NCI-H460 (cell line): ENCODE data around the gene LRIT2. TPM values are rescaled to one million over a fixed set of nuclear protein-coding genes. Genes with fewer than 3 reads are reported as not detected.

ENCODE experiments used
- DNase-seq: peaks from one replicate; pipeline ENCODE4 v3.0.0-alpha.2; 2016; ENCODE audit warnings: low read depth; ENCODE audit errors: extremely low read depth
- total RNA-seq: library from RNA; depleted of rRNA; stranded (reverse); fragments of >200 nt; shearing (Covaris generic); gene quantifications from 2 replicates; pipeline ENCODE4 v1.2.3, GENCODE V29; 2014

LRIT2 gene
- total RNA-seq, 1 experiment from 2014 or later, result not detected

DNA sequence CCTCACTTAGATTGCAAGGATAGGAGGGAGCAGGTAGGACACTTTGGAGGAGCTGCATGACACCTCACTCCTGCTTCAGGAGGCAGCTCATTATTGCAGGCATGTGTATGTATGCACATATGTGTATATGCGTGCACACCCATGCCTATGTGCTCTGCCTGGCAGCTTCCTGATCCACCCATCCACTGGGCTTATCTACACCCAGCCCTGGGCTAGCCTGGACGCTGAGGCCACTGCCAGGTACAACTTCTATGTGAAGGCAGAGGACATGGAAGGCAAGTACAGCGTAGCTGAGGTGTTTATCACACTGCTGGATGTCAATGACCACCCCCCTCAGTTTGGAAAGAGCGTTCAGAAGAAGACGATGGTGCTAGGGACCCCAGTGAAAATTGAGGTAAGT is 13.3 kb downstream of the LRIT2 start:
- DNase-seq, result no peak

DNA sequence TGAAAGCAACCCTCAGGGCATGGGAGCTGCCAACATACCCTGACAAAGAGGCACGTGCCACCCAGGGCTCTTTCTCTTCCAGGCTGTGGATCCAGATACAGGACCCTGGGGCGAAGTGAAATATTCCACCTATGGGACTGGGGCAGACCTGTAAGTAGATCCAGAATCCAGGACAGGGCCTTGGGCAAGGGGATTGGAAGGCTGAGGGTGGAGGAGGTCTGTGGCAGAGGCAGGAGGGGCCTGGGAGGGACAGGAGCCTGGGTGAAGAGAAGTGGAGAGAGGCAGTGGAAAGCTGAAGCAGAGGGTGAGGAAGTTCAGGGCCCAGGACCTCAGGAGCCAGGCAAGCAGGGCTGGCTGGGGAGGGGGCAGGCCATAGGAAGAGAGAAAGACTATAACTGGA is 13.8 kb downstream of the LRIT2 start:
- no peak for DNase-seq

DNA sequence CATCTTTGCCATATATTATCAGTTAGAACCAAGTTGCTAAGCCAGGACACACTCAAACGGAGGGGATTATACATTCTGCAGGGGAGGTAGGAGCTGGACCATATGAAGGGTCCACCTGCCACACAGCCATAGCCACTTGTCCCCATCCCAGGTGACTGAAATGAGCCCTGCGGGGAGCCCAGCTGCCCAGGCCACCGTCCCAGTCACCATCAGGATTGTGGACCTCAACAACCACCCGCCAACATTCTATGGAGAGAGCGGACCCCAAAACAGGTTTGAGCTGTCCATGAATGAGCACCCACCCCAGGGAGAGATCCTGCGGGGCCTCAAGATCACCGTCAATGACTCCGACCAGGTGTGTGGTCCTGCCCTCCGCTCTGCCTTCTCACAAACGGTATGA is 17.3 kb downstream of the LRIT2 start:
- no peak for DNase-seq

DNA sequence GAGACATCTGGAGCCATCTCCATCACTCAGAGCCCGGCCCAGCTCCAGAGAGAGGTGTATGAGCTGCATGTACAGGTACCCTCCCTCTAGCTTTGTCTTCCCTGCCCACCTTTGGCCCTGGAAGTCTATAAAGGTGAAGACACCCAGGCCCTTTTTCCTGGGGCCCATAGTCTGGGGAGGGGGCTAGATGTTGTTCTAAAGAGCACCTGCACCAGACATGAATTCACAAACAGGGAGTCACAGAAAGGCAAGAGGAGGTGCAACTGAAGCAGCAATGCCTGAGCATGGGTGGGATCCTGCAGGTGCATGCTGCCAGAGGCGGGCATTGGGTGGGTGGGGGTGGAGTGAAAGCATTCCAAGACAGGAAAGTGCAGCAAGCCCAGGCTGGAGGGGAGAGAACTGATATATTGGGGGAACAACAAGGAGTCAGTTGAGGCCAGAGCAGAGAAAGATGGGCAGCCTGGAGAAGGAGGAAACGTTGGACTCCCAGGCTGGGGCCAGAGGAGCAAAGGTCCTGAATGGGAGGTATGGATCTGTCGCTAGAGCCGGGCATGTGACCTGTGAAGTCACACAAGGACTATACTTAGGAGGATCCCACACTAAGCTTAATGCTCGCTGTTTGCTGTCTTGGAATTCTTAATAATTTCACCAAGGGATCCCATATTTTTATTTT is 19.4 kb downstream of the LRIT2 start:
- no peak for DNase-seq

DNA sequence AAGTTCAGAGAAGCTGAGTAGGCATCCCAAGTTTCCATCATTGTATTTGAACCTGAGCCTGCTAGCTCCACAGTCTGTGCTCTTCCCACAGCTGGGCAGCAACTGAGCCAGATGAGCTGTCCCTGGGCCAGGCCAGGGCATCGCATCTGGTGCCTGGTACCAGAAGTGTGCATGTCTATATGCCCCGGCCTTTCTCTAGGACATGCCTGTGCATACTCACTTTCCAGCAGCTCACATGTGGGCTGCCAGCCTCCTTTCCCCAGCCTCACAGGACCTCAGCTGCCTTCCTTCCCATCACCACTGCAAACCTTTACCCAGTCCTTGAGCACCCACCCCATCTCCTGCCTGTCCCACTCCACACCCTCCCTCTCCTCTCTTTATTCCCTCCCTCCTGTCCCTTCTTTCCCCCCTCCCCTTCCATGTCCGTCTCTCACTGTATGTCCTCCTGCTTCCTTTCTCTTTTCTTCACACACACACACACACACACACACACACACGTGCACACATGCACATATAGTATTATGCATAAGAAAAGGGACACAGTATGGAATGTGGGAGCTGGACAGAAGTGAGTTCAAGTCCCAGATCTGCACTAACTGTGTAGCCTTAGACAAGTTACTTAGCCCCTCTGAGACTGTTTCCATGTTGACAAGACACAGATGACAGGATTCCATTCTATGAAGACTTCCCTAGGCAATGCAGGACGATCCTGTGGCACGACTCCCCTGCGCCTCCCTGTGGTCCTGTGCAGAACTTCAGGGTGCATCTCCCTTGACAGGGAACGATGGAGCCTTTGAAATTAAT is 20.1 kb downstream of the LRIT2 start:
- DNase-seq, result peak; percentile 47

GRCh38 chr10:84204610-84205009 is 20.7 kb downstream of the LRIT2 start:
- DNase-seq, result no peak

DNA sequence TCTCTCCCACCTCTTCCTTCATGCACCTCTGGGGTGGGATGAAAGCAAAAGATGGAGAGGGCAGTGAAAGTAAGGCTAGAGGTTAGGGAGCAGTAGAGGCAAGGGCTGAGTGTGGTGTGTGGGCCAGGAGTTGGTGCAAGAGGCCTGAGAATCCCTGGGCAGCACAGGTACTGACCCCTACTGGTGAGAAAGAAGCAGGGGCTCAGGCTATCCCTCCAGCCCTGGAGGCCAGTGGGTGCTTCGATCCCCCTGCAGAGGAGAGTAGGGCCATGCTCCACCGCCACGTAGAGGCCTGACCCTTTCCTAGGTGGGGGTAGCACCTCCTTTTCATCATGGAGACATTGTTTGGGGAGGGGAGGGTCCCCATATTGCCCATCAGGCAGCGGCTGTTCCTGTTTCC is 21.2 kb downstream of the LRIT2 start:
- DNase-seq, result no peak

GRCh38 chr10:84202349-84202748 is 23.0 kb downstream of the LRIT2 start:
- no peak for DNase-seq

DNA sequence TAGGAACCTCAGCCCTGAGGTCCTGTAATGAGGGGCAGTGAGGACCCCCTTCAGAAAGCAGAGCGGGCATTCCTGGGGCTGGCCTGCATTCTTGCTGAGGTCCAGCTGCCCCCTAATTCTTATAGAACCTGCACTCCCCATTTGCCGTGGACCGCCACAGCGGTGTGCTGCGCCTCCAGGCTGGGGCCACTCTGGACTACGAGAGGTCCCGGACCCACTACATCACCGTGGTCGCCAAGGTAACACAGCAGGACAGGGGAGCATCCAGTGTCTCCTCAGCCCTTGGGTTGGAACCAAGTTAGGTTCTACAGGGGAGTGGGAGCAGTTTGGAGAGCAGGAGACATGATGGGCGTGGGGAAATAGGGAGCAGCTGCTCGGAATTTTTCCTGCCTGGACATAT is 23.7 kb downstream of the LRIT2 start:
- no peak for DNase-seq

- no peak for DNase-seq
Measured at GRCh38 chr10:84201244-84201606, 24.1 kb downstream of the LRIT2 start.

GRCh38 chr10:84200537-84201243 is 24.7 kb downstream of the LRIT2 start:
- DNase-seq, result no peak

GRCh38 chr10:84198206-84198915 is 27.0 kb downstream of the LRIT2 start:
- DNase-seq, result no peak

- no peak for DNase-seq
Measured at GRCh38 chr10:84197643-84198042, 27.7 kb downstream of the LRIT2 start.

DNA sequence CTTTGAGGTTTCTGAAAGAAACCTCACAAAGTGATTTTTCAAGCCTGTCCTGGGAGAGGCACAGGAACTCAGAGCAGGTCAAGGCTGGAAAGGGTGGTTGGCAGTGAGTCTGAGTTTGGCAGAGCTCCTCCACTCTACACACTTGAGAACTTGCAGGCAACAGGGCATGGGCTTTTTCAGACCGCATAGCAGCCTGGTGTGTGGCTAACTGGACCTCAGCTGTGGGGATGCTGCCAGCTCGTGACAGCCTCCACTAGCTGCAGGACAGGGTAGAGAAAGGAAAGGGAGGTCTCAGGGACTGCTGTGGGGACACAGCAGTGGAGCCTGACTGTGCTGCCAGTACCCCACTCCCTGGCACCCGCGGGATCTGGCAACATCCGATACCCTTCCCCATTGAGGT is 28.4 kb downstream of the LRIT2 start:
- DNase-seq, result no peak

DNA sequence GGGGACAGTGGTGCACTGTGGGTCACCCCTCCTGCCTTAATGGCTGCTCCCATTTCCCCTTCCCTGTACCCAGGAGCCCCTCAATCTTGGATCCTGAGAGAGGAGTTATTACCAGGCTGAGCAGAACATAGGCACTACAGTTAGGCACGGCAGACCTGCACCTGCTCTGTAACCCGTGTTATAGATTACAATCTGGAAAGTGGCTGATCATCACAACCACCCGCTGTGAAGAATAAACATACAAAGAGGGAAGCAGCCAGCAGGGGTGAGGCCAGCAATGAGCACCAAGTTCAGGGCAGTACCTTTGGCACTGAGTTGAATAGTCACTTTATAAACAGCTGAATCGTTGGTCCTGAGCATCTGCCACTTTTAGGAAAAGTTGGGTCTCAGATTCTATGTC is 29.3 kb downstream of the LRIT2 start:
- no peak for DNase-seq

DNA sequence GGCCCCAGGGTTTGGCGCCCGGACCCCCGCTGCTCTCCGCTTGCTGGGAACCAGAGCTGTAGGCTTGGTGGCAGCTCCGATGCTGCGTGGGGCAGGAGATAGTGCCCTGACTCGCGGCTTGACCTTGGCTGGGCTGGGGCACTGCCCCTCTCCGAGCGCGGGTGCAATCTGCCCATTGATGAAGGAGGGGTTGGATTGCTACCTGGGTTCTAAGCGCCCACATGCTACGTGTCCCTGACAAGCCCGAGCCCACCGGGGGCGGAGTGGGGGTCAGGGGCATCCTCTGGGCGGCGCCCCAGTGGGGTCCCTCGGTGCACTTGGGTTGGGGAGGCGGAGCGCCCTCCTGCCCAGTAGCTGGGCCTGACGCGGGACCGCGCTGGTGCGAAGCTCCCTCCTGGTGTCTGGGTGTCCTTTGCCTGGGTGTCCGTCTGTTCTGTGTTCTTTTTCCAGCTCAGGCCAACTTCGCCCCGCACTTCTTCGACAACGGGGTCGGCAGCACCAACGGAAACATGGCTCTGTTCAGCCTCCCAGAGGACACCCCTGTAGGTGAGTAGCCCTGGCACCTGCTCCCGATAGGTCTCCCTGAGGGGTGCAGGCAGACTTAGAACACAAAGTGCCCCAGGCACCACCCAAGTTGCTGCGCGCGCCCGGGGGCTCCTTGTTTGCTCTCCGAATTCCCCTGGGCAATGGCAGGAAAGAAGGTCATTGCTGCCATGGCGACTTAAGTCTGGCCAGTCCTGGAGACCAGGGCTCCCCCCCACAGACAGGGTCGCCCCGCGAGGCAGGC is 30.1 kb downstream of the LRIT2 start:
- DNase-seq, result no peak

- DNase-seq, result peak; percentile 28
Measured at GRCh38 chr10:84194424-84195043, 30.8 kb downstream of the LRIT2 start, which contains the start of gene CDHR1. TSS of gene CDHR1 (plus strand) at chr10:84194537. CDS start at chr10:84194761, 224 bp downstream.

DNA sequence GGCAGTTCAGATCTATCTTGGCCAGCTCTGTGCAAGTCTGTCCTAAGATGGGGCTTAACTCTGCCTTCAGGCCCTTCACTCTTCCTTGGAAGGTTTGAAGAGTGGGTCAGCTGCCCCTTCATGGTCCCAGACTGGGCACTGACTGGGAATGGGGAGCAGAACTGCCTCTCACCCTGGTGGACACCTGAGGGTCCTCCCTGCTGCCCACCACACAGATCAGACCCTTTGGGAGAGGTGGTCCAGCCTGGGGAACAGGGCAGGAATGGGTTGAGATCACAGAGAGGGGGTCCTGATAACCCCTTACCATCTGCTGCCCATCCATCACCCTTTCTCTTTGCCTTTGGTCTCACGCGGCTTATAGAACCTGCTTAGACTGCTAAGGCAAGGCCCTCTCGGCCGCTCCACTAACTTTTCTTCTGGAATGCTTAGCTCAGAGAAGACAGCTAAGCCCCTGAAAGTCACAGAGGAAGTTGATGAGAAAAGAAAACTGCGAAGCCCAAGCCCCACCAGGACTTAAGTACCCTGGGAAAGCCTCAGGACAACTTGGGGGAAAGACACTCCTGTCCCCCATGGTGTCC is 31.4 kb downstream of the LRIT2 start:
- no peak for DNase-seq

GRCh38 chr10:84193327-84193726 is 32.0 kb downstream of the LRIT2 start:
- no peak for DNase-seq
